Tibial artery (tissue), 4 donors: ENCODE measurements around the gene TNRC6A.

Experiments used
- DNase-seq, 2 donors: peaks; one replicate each; pipeline ENCODE4 v3.0.0-alpha.2; 2019
- H3K27ac ChIP-seq, 2 donors: fragments of 200-600 bp; sonication (generic) in 1 of 2; 1 replicate in 1 of 2; 2 replicates in 1 of 2; pipeline ENCODE4 v1.5.1; 2018 to 2019; ENCODE audit warnings: mild to moderate bottlenecking in 1 of 2
- H3K27me3 ChIP-seq, 2 donors: fragments of 200-600 bp; sonication (generic) in 1 of 2; one replicate each; pipeline versions ENCODE4 v1.5.1 to v1.6.0; 2016 to 2019
- H3K36me3 ChIP-seq, 3 donors: fragments of 200-600 bp; sonication (generic) in 2 of 3; one replicate each; pipeline ENCODE4 v1.5.1; 2016 to 2019; ENCODE audit warnings: mild to moderate bottlenecking in 2 of 3
- H3K4me1 ChIP-seq, 4 donors: fragments of 200-600 bp; sonication (generic) in 2 of 4; 1 replicate in 3 of 4; 2 replicates in 1 of 4; pipeline ENCODE4 v1.5.1; 2016 to 2019
- H3K4me3 ChIP-seq, 2 donors: fragments of 200-600 bp; sonication (generic) in 1 of 2; 1 replicate in 1 of 2; 2 replicates in 1 of 2; pipeline ENCODE4 v1.5.1; 2018 to 2019; ENCODE audit warnings: mild to moderate bottlenecking in 2 of 2
- H3K9me3 ChIP-seq, 3 donors: fragments of 200-600 bp; sonication (generic) in 1 of 3; one replicate each; pipeline ENCODE4 v1.5.1; 2016 to 2019
- CTCF ChIP-seq, 2 experiments: fragments of 200-600 bp in 1 of 2; fragments of 450-650 bp in 1 of 2; IDR thresholded peaks; one replicate each; pipeline ENCODE4 v1.5.1; 2017 to 2019; ENCODE audit warnings: antibody characterized with exemption in 2 of 2, mild to moderate bottlenecking in 1 of 2, moderate library complexity in 1 of 2
- intact Hi-C: fragments of 100-400 bp; cut with DNase I; formaldehyde crosslinking; loops from one replicate; pipeline ENCODE4 v1.15.0; 2023; ENCODE audit warnings: low total_unique reads

TNRC6A gene

GRCh38 chr16:24717411-24717810 is 12.0 kb upstream of the TNRC6A start:
- no peak overlapping the region for H3K27ac ChIP-seq
- DNase-seq, result no peak
- peaks cover 0 to 5% (median 0%) of the 10 kb centered on the region in 3 donors for H3K9me3 ChIP-seq
- H3K4me3 ChIP-seq, result no peak overlapping the region
- intact Hi-C loops, result no loop called here
- no peaks in the 10 kb centered on the region for H3K27me3 ChIP-seq
- H3K36me3 ChIP-seq, result no peaks in the 10 kb centered on the region
- H3K4me1 ChIP-seq, result peaks cover 0 to 23% (median 5%) of the 10 kb centered on the region in 4 donors
- no peak for TF ChIP-seq CTCF (IDR thresholded peaks at IDR 0.05)

GRCh38 chr16:24718967-24719521 is 10.4 kb upstream of the TNRC6A start:
- no peak overlapping the region for H3K27ac ChIP-seq
- TF ChIP-seq CTCF (IDR thresholded peaks at IDR 0.05), result no peak
- intact Hi-C loops, result no loop called here
- no peaks in the 10 kb centered on the region for H3K27me3 ChIP-seq
- no peak for DNase-seq
- no peaks in the 10 kb centered on the region for H3K9me3 ChIP-seq
- H3K4me1 ChIP-seq, result peaks cover 0 to 29% (median 5%) of the 10 kb centered on the region in 4 donors
- no peaks in the 10 kb centered on the region for H3K36me3 ChIP-seq
- no peak overlapping the region for H3K4me3 ChIP-seq

- no peak for DNase-seq
- H3K27ac ChIP-seq, result no peak overlapping the region
- no peaks in the 10 kb centered on the region for H3K36me3 ChIP-seq
- no peak for TF ChIP-seq CTCF (IDR thresholded peaks at IDR 0.05)
- H3K9me3 ChIP-seq, result no peaks in the 10 kb centered on the region
- peaks cover 0 to 29% (median 5%) of the 10 kb centered on the region in 4 donors for H3K4me1 ChIP-seq
- H3K4me3 ChIP-seq, result no peak overlapping the region
- intact Hi-C loops, result no loop called here
- no peaks in the 10 kb centered on the region for H3K27me3 ChIP-seq
Observed at GRCh38 chr16:24721830-24722238, 7.6 kb upstream of the TNRC6A start.

- no peak for TF ChIP-seq CTCF (IDR thresholded peaks at IDR 0.05)
- peaks cover 2 to 31% (median 5%) of the 10 kb centered on the region in 4 donors for H3K4me1 ChIP-seq
- H3K27me3 ChIP-seq, result no peaks in the 10 kb centered on the region
- H3K36me3 ChIP-seq, result no peaks in the 10 kb centered on the region
- no peaks in the 10 kb centered on the region for H3K9me3 ChIP-seq
- intact Hi-C loops, result no loop called here
- DNase-seq, result no peak
- no peak overlapping the region for H3K4me3 ChIP-seq
- H3K27ac ChIP-seq, result no peak overlapping the region
Observed at GRCh38 chr16:24723663-24724062, 5.8 kb upstream of the TNRC6A start.

GRCh38 chr16:24728011-24728410 is 1.4 kb upstream of the TNRC6A start:
- TF ChIP-seq CTCF (IDR thresholded peaks at IDR 0.05), result no peak
- Histone ChIP-seq H3K4me1 (peaks cover 0 to 36% (median 22%) of the 10 kb centered on the region in 4 donors), H3K4me3 (no peak overlapping the region), H3K36me3 (peaks cover 0 to 1% (median 0%) of the 10 kb centered on the region in 3 donors), H3K27ac (no peak overlapping the region), H3K9me3 (no peaks in the 10 kb centered on the region), H3K27me3 (no peaks in the 10 kb centered on the region)
- intact Hi-C loops, result no loop called here
- DNase-seq, result no peak

- Histone ChIP-seq H3K27ac (peak overlapping the region; percentile 90 to 96), H3K4me3 (peak overlapping the region; percentile 63 to 82), H3K27me3 (no peaks in the 10 kb centered on the region), H3K9me3 (no peaks in the 10 kb centered on the region), H3K4me1 (peaks cover 0 to 40% (median 29%) of the 10 kb centered on the region in 4 donors), H3K36me3 (peaks cover 0 to 9% (median 0%) of the 10 kb centered on the region in 3 donors)
- no peak for TF ChIP-seq CTCF (IDR thresholded peaks at IDR 0.05)
- intact Hi-C loops, result no loop called here
- no peak for DNase-seq
Observed at GRCh38 chr16:24728891-24729242, 584 bp upstream of the TNRC6A start.
